Breast epithelium (tissue), 3 donors: Measurements from ENCODE around the gene GNB5.

Experiments
- CTCF ChIP-seq, 3 donors: fragments of 450-650 bp; IDR thresholded peaks; one replicate each; pipeline ENCODE4 v1.5.1; 2016 to 2017; ENCODE audit warnings: antibody characterized with exemption in 3 of 3, mild to moderate bottlenecking in 3 of 3, moderate library complexity in 3 of 3
- POLR2AphosphoS5 ChIP-seq, 3 donors: sonication (generic); formaldehyde crosslinking; IDR thresholded peaks; one replicate each; pipeline ENCODE4 v1.6.1; 2017; ENCODE audit warnings: antibody characterized with exemption in 3 of 3

DNA sequence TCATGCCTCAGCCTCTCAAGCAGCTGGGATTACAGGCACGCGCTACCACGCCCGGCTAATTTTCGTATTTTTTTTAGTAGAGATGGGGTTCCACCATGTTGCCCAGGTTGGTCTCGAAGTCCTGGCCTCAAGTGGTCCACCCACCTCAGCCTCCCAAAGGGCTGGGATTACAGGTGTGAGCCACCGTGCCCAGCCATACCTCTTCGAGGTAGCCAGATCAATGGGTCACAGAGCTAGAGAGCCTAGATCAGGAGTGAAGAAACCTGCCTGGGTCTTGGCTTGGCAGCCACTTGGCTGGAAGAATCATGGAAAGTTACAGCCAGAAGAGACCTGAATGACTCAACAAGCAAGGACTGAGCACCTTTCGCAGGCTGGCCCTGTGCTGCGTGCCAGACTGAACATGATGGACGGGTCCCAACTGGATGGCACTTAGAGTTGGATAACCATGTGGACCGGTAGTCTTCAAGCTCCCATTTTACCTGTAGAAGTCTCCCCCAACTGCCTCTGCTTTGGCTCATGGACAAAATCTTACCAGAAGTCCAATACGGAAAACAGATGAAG is 29.7 kb downstream of the GNB5 start:
- TF ChIP-seq CTCF (IDR thresholded peaks at IDR 0.05) = no peak
- TF ChIP-seq POLR2AphosphoS5 (IDR thresholded peaks at IDR 0.05) = no peak
